ENCODE data around the gene H19.

The H19 gene

GRCh38 chr11:1969776-1970175 lies 27.9 kb downstream of the H19 start:
- no peaks in the 10 kb centered on the region for H3K79me2 ChIP-seq (ENCODE audit: insufficient read depth, low read length)
- no peak overlapping the region for H3K4me2 ChIP-seq (ENCODE audit: low read length)
- H3K4me1 ChIP-seq (ENCODE audit: insufficient read depth, low read length, severe bottlenecking), result no peaks in the 10 kb centered on the region
- H3K36me3 ChIP-seq (ENCODE audit: insufficient read depth, low read length), result no peaks in the 10 kb centered on the region
- H3F3A ChIP-seq (ENCODE audit: insufficient read depth, low read length), result no peaks in the 10 kb centered on the region
- no peaks in the 10 kb centered on the region for H4K20me1 ChIP-seq (ENCODE audit: insufficient read depth, low read length)
- no peak overlapping the region for H3K27ac ChIP-seq (ENCODE audit: low read depth, low read length, poor library complexity, severe bottlenecking)
- H3K9me3 ChIP-seq (ENCODE audit: low read length), result no peaks in the 10 kb centered on the region
- no peak overlapping the region for H3K9ac ChIP-seq (ENCODE audit: low read length)
- H2AFZ ChIP-seq (ENCODE audit: low read length), result no peak overlapping the region
- H3K27me3 ChIP-seq (ENCODE audit: insufficient read depth, low read length), result no peaks in the 10 kb centered on the region
- no peak overlapping the region for H3K4me3 ChIP-seq (ENCODE audit: low read depth, low read length, poor library complexity, severe bottlenecking)
- no peaks in the 10 kb centered on the region for H3K9me2 ChIP-seq (ENCODE audit: low read depth, low read length)
- no peak for TF ChIP-seq EZH2 (IDR thresholded peaks at IDR 0.05; ENCODE audit: borderline replicate concordance, low read length)
- TF ChIP-seq, protein P1, sequence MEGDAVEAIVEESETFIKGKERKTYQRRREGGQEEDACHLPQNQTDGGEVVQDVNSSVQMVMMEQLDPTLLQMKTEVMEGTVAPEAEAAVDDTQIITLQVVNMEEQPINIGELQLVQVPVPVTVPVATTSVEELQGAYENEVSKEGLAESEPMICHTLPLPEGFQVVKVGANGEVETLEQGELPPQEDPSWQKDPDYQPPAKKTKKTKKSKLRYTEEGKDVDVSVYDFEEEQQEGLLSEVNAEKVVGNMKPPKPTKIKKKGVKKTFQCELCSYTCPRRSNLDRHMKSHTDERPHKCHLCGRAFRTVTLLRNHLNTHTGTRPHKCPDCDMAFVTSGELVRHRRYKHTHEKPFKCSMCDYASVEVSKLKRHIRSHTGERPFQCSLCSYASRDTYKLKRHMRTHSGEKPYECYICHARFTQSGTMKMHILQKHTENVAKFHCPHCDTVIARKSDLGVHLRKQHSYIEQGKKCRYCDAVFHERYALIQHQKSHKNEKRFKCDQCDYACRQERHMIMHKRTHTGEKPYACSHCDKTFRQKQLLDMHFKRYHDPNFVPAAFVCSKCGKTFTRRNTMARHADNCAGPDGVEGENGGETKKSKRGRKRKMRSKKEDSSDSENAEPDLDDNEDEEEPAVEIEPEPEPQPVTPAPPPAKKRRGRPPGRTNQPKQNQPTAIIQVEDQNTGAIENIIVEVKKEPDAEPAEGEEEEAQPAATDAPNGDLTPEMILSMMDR (IDR thresholded peaks at IDR 0.05; ENCODE audit: low read length), result no peak

GRCh38 chr11:1969035-1969434 lies 28.6 kb downstream of the H19 start:
- Histone ChIP-seq H3K4me1 (ENCODE audit: insufficient read depth, low read length, severe bottlenecking) (no peaks in the 10 kb centered on the region), H3K36me3 (ENCODE audit: insufficient read depth, low read length) (no peaks in the 10 kb centered on the region), H3K9me3 (ENCODE audit: low read length) (no peaks in the 10 kb centered on the region), H3K9ac (ENCODE audit: low read length) (no peak overlapping the region), H3K79me2 (ENCODE audit: insufficient read depth, low read length) (no peaks in the 10 kb centered on the region), H3K27ac (ENCODE audit: low read depth, low read length, poor library complexity, severe bottlenecking) (no peak overlapping the region), H3F3A (ENCODE audit: insufficient read depth, low read length) (no peaks in the 10 kb centered on the region), H3K9me2 (ENCODE audit: low read depth, low read length) (no peaks in the 10 kb centered on the region), H3K27me3 (ENCODE audit: insufficient read depth, low read length) (no peaks in the 10 kb centered on the region), H4K20me1 (ENCODE audit: insufficient read depth, low read length) (no peaks in the 10 kb centered on the region), H3K4me3 (ENCODE audit: low read depth, low read length, poor library complexity, severe bottlenecking) (no peak overlapping the region), H2AFZ (ENCODE audit: low read length) (no peak overlapping the region), H3K4me2 (ENCODE audit: low read length) (no peak overlapping the region)
- TF ChIP-seq, protein P1 (IDR thresholded peaks at IDR 0.05; ENCODE audit: low read length), result no peak
- no peak for TF ChIP-seq EZH2 (IDR thresholded peaks at IDR 0.05; ENCODE audit: borderline replicate concordance, low read length)

DNA sequence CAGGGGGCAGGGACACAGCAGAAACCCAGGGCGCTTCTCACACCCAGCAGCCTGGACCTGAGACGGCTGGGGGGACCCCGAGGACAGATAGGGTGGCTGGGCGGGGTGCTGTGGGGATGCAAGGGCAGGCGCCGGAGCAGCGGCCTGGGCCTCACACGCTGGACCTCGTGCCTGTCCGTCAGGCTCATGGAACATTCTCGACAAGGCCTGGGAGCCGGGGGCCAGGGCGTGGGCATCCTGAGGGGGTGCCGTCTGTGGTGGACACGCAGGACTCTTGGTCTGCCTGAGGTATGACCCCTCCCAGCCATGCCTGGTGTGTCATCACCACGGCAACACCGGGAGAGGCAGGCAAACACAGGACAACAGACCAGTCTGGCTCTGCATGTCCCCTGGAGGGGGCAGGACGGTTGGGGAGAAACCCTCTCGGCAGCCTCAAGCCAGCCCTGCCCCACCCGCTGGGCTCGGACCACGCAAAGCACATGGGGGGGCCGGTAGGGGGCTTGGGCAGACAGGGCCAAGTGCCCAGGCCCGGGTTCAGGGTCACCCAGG lies 29.1 kb downstream of the H19 start:
- no peaks in the 10 kb centered on the region for H3K27me3 ChIP-seq (ENCODE audit: insufficient read depth, low read length)
- H3K9ac ChIP-seq (ENCODE audit: low read length), result no peak overlapping the region
- no peaks in the 10 kb centered on the region for H3F3A ChIP-seq (ENCODE audit: insufficient read depth, low read length)
- H3K4me1 ChIP-seq (ENCODE audit: insufficient read depth, low read length, severe bottlenecking), result no peaks in the 10 kb centered on the region
- TF ChIP-seq, protein P1 (IDR thresholded peaks at IDR 0.05; ENCODE audit: low read length), result no peak
- TF ChIP-seq EZH2 (IDR thresholded peaks at IDR 0.05; ENCODE audit: borderline replicate concordance, low read length), result no peak
- no peak overlapping the region for H3K4me2 ChIP-seq (ENCODE audit: low read length)
- no peak overlapping the region for H3K27ac ChIP-seq (ENCODE audit: low read depth, low read length, poor library complexity, severe bottlenecking)
- no peak overlapping the region for H2AFZ ChIP-seq (ENCODE audit: low read length)
- H3K36me3 ChIP-seq (ENCODE audit: insufficient read depth, low read length), result no peaks in the 10 kb centered on the region
- H3K79me2 ChIP-seq (ENCODE audit: insufficient read depth, low read length), result no peaks in the 10 kb centered on the region
- no peak overlapping the region for H3K4me3 ChIP-seq (ENCODE audit: low read depth, low read length, poor library complexity, severe bottlenecking)
- H3K9me2 ChIP-seq (ENCODE audit: low read depth, low read length), result no peaks in the 10 kb centered on the region
- no peaks in the 10 kb centered on the region for H4K20me1 ChIP-seq (ENCODE audit: insufficient read depth, low read length)
- no peaks in the 10 kb centered on the region for H3K9me3 ChIP-seq (ENCODE audit: low read length)

All from OCI-LY1 (cell line).